ENCODE measurements around the gene SPATA13. TPM values are rescaled to one million over a fixed set of nuclear protein-coding genes. Genes with fewer than 3 reads are reported as not detected.
"Not testable (repeated sequence)": the region's sequence is repeated elsewhere in the genome, so short reads cannot be mapped to it uniquely, and the experiment has no call there.

The SPATA13 gene
- total and polyA plus RNA-seq, 2 donors (not counting 1 experiment from before 2014, with no cell fraction given) = 5.7 to 8.3 TPM

GRCh38 chr13:24308068-24308445, 147.5 kb downstream of the SPATA13 start:
- no peaks in the 10 kb centered on the region for H4K20me1 ChIP-seq (ENCODE audit: control insufficient read depth, insufficient read depth, low read length, poor library complexity, severe bottlenecking)
- ChIA-PET POLR2A (no interaction called here), CTCF (no interaction called here)
- no peak overlapping the region for H3K4me2 ChIP-seq (replicated peaks; ENCODE audit: low read depth, low read length, poor library complexity, severe bottlenecking)
- Mint-ChIP-seq H3K27ac (no peak overlapping the region), H3K9me3 (ENCODE audit: insufficient read depth) (no peaks in the 10 kb centered on the region), H3K27me3 (no peaks in the 10 kb centered on the region), H3K4me3 (no peak overlapping the region), H3K4me1 (no peaks in the 10 kb centered on the region)
- H3K9me3 ChIP-seq (ENCODE audit: control extremely low read depth in 1 of 3, control insufficient read depth in 2 of 3, insufficient read depth in 1 of 3, low read length in 2 of 3) = no peaks in the 10 kb centered on the region
- no peaks in the 10 kb centered on the region for H3K27me3 ChIP-seq (replicated peaks in 1 of 4; ENCODE audit: control extremely low read depth in 1 of 4, control insufficient read depth in 3 of 4, insufficient read depth in 4 of 4, low read length in 3 of 4)
- ATAC-seq (ENCODE audit: low read depth) (no peak), DNase-seq (no peak)
- H3K9ac ChIP-seq (ENCODE audit: low read length) = no peak overlapping the region
- H3K36me3 ChIP-seq (replicated peaks in 1 of 2; ENCODE audit: control extremely low read depth in 1 of 2, control insufficient read depth in 1 of 2, extremely low read depth in 1 of 2, insufficient read depth in 2 of 2, low read length in 1 of 2) = peaks cover 0 to 4% of the 10 kb centered on the region in 2 experiments
- intact Hi-C loops (cut with micrococcal nuclease) = no loop called here
- TF ChIP-seq, protein P1, sequence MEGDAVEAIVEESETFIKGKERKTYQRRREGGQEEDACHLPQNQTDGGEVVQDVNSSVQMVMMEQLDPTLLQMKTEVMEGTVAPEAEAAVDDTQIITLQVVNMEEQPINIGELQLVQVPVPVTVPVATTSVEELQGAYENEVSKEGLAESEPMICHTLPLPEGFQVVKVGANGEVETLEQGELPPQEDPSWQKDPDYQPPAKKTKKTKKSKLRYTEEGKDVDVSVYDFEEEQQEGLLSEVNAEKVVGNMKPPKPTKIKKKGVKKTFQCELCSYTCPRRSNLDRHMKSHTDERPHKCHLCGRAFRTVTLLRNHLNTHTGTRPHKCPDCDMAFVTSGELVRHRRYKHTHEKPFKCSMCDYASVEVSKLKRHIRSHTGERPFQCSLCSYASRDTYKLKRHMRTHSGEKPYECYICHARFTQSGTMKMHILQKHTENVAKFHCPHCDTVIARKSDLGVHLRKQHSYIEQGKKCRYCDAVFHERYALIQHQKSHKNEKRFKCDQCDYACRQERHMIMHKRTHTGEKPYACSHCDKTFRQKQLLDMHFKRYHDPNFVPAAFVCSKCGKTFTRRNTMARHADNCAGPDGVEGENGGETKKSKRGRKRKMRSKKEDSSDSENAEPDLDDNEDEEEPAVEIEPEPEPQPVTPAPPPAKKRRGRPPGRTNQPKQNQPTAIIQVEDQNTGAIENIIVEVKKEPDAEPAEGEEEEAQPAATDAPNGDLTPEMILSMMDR (IDR thresholded peaks at IDR 0.05) = no peak
- no peak for TF ChIP-seq EZH2 (IDR thresholded peaks at IDR 0.05; ENCODE audit: borderline replicate concordance, insufficient read depth, low read depth, low read length, poor library complexity, severe bottlenecking)
- no peak overlapping the region for H3K27ac ChIP-seq (ENCODE audit: low read length in 2 of 2)
- H3K79me2 ChIP-seq (ENCODE audit: control insufficient read depth, insufficient read depth, low read length) = no peaks in the 10 kb centered on the region
- H2AFZ ChIP-seq (ENCODE audit: insufficient read depth, low read depth, low read length, poor library complexity, severe bottlenecking) = no peak overlapping the region
- H3K4me3 ChIP-seq (ENCODE audit: control extremely low read depth in 1 of 5, extremely low read depth in 1 of 5, insufficient read depth in 1 of 5, low read depth in 2 of 5, low read length in 4 of 5) = no peak overlapping the region
- no peaks in the 10 kb centered on the region for H3K4me1 ChIP-seq (ENCODE audit: control insufficient read depth in 2 of 2, insufficient read depth in 2 of 2, low read length in 2 of 2)
- 89% methylated on average over 33 of the region's 33 CpGs for WGBS (ENCODE audit: insufficient coverage)

DNA sequence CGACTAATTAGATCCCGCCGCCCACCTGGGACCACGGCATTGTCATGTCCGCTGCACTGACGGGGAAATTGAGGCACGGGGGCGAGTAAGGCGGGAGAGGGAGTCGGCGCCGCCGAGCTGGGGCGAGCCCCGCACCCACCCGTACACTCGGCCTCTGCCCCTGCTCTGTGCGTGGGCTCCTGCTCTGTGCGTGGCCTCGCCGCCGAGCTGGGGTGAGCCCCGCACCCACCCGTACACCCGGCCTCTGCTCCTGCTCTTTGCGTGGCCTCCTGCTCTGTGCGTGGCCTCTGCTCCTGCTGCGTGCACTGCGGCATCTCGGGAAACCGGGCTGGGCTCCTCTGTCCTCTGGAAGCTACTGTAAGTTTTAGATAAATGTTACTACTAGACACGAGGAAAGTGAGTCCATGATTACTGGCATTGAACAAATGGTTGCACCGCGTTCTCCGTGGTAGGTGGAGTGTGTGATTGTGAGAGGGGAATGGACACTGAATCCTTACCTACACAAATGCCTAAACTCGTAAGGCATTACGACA, 148.0 kb downstream of the SPATA13 start:
- no peak overlapping the region for H3K4me3 Mint-ChIP-seq
- Histone ChIP-seq H4K20me1 (ENCODE audit: control insufficient read depth, insufficient read depth, low read length, poor library complexity, severe bottlenecking) (no peaks in the 10 kb centered on the region), H3K4me3 (ENCODE audit: control extremely low read depth in 1 of 5, extremely low read depth in 1 of 5, insufficient read depth in 1 of 5, low read depth in 2 of 5, low read length in 4 of 5) (no peak overlapping the region), H3K9me3 (ENCODE audit: control extremely low read depth in 1 of 3, control insufficient read depth in 2 of 3, insufficient read depth in 1 of 3, low read length in 2 of 3) (no peaks in the 10 kb centered on the region), H3K36me3 (replicated peaks in 1 of 2; ENCODE audit: control extremely low read depth in 1 of 2, control insufficient read depth in 1 of 2, extremely low read depth in 1 of 2, insufficient read depth in 2 of 2, low read length in 1 of 2) (no peaks in the 10 kb centered on the region), H2AFZ (ENCODE audit: insufficient read depth, low read depth, low read length, poor library complexity, severe bottlenecking) (no peak overlapping the region), H3K4me2 (replicated peaks; ENCODE audit: low read depth, low read length, poor library complexity, severe bottlenecking) (no peak overlapping the region), H3K9ac (ENCODE audit: low read length) (no peak overlapping the region), H3K4me1 (ENCODE audit: control insufficient read depth in 2 of 2, insufficient read depth in 2 of 2, low read length in 2 of 2) (no peaks in the 10 kb centered on the region), H3K27me3 (replicated peaks in 1 of 4; ENCODE audit: control extremely low read depth in 1 of 4, control insufficient read depth in 3 of 4, insufficient read depth in 4 of 4, low read length in 3 of 4) (no peaks in the 10 kb centered on the region), H3K27ac (ENCODE audit: low read length in 2 of 2) (no peak overlapping the region), H3K79me2 (ENCODE audit: control insufficient read depth, insufficient read depth, low read length) (no peaks in the 10 kb centered on the region)
- intact Hi-C loops (cut with micrococcal nuclease) = no loop called here
- 93% methylated on average over 32 of the region's 37 CpGs for WGBS (ENCODE audit: insufficient coverage)
- no peaks in the 10 kb centered on the region for H3K9me3 Mint-ChIP-seq (ENCODE audit: insufficient read depth)
- no peak for DNase-seq
- H3K4me1 Mint-ChIP-seq = no peaks in the 10 kb centered on the region
- H3K27ac Mint-ChIP-seq = no peak overlapping the region
- no peak for ATAC-seq (ENCODE audit: low read depth)
- ChIA-PET CTCF (no interaction called here), POLR2A (no interaction called here)
- no peaks in the 10 kb centered on the region for H3K27me3 Mint-ChIP-seq
- TF ChIP-seq, protein P1 (IDR thresholded peaks at IDR 0.05) = no peak
- TF ChIP-seq EZH2 (IDR thresholded peaks at IDR 0.05; ENCODE audit: borderline replicate concordance, insufficient read depth, low read depth, low read length, poor library complexity, severe bottlenecking) = no peak

- POLR2A ChIA-PET; ATAC-seq (ENCODE audit: low read depth); H3K9me3 ChIP-seq (ENCODE audit: control extremely low read depth in 1 of 3, control insufficient read depth in 2 of 3, insufficient read depth in 1 of 3, low read length in 2 of 3); H3K4me3 Mint-ChIP-seq; H3K36me3 ChIP-seq (replicated peaks in 1 of 2; ENCODE audit: control extremely low read depth in 1 of 2, control insufficient read depth in 1 of 2, extremely low read depth in 1 of 2, insufficient read depth in 2 of 2, low read length in 1 of 2); H3K4me3 ChIP-seq (ENCODE audit: control extremely low read depth in 1 of 5, extremely low read depth in 1 of 5, insufficient read depth in 1 of 5, low read depth in 2 of 5, low read length in 4 of 5); H4K20me1 ChIP-seq (ENCODE audit: control insufficient read depth, insufficient read depth, low read length, poor library complexity, severe bottlenecking); H3K4me2 ChIP-seq (replicated peaks; ENCODE audit: low read depth, low read length, poor library complexity, severe bottlenecking); H3K27ac ChIP-seq (ENCODE audit: low read length in 2 of 2); H3K9me3 Mint-ChIP-seq (ENCODE audit: insufficient read depth); DNase-seq; H3K4me1 Mint-ChIP-seq; H2AFZ ChIP-seq (ENCODE audit: insufficient read depth, low read depth, low read length, poor library complexity, severe bottlenecking); H3K9ac ChIP-seq (ENCODE audit: low read length); H3K27me3 Mint-ChIP-seq; H3K79me2 ChIP-seq (ENCODE audit: control insufficient read depth, insufficient read depth, low read length); H3K27me3 ChIP-seq (replicated peaks in 1 of 4; ENCODE audit: control extremely low read depth in 1 of 4, control insufficient read depth in 3 of 4, insufficient read depth in 4 of 4, low read length in 3 of 4); CTCF ChIA-PET; H3K4me1 ChIP-seq (ENCODE audit: control insufficient read depth in 2 of 2, insufficient read depth in 2 of 2, low read length in 2 of 2); H3K27ac Mint-ChIP-seq; intact Hi-C loops (cut with micrococcal nuclease): not testable (repeated sequence)
- WGBS (ENCODE audit: insufficient coverage) = no CpG with 5 or more reads among the region's 2 CpGs
Observed at GRCh38 chr13:24309300-24309699, 148.8 kb downstream of the SPATA13 start, which contains the start of gene C1QTNF9. C1QTNF9 (plus strand) TSS chr13:24309580; CDS start chr13:24316004, 6,424 bp downstream.

Measured in B cell (primary cell).